ENCODE measurements around the gene MYL5.
"Not testable (repeated sequence)": the region's sequence is repeated elsewhere in the genome, so short reads cannot be mapped to it uniquely, and the experiment has no call there.

DNA sequence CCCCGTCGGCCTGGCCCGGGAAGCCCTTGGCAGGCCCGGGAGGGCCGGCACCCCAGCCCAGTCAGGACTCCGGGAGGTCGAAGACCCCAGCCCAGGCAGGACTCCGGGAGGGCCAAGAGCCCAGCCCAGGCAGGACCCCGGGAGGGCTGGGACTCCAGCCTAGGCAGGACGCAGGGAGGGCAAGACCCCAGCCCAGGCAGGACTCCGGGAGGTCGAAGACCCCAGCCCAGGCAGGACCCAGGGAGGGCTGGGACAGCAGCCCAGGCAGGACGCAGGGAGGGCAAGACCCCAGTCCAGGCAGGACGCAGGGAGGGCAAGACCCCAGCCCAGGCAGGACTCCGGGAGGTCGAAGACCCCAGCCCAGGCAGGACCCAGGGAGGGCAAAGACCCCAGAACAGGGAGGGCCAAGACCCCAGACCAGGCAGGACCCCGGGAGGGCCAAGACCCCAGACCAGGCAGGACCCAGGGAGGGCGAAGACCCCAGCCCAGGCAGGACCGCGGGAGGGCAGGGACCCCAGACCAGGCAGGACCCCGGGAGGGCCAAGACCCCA is 31.8 kb downstream of the MYL5 start:
- not testable (repeated sequence) for TF ChIP-seq ZNF274 (IDR thresholded peaks at IDR 0.05; ENCODE audit: low read depth, low read length); YY1 (IDR thresholded peaks at IDR 0.05; ENCODE audit: insufficient read depth, insufficient read length); SUZ12 (IDR thresholded peaks at IDR 0.05; ENCODE audit: extremely low read depth, insufficient read depth, insufficient read length)
